ENCODE data around the gene MYF5. TPM values are rescaled to one million over a fixed set of nuclear protein-coding genes. Genes with fewer than 3 reads are reported as not detected.

MYF5 gene
- total RNA-seq, 4 donors from 2014 or later = not detected

DNA sequence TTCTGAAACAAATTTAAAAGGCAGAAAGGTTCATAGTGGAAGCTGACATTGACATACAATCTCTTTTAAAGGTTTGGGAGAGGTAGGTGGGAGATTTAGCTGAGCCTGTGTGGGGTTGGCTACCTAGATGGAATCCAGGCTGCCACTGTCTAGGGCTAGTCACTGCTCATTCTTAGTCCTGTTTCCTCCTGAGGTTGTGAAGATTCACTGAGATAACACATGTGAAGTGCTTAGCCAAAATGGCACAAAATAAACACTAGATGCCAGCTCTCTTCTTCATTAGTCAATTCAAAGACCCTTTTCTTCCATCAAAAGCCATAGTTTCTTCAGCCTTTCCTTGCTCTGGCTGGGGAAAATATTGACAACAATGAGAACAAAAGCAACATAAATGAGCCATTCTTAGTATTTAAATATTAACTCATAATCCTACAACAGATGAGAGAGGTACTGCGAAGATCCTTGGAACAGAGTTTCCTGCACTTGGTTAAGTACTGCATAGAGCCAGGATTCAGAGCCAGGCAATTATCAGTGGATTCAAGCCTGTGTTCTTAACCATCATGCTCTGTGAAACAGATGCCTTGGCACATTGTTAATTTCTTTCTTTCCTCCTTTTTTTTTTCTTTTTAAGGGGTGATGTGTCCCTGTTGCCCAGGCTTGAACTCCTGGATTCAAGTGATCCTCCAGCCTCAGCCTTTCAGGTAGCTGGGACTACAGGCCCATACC is 5.8 kb upstream of the MYF5 start:
- H3K36me3 ChIP-seq = no peaks in the 10 kb centered on the region
- 73% methylated on average over 1 of the region's 1 CpG for WGBS
- no peak for DNase-seq (ENCODE audit: low spot score in 2 of 2)
- peaks cover 62% of the 10 kb centered on the region for H3K27me3 ChIP-seq
- no peaks in the 10 kb centered on the region for H3K9me3 ChIP-seq
- no peak overlapping the region for H3K4me3 ChIP-seq
- no peak overlapping the region for H3K27ac ChIP-seq
- peaks cover 2% of the 10 kb centered on the region for H3K4me1 ChIP-seq
- no peak for TF ChIP-seq POLR2A (IDR thresholded peaks at IDR 0.05)
- no peak for TF ChIP-seq EP300 (IDR thresholded peaks at IDR 0.05)
- no peak for TF ChIP-seq POLR2AphosphoS5 (IDR thresholded peaks at IDR 0.05)
- no peak for TF ChIP-seq CTCF (IDR thresholded peaks at IDR 0.05)

DNA sequence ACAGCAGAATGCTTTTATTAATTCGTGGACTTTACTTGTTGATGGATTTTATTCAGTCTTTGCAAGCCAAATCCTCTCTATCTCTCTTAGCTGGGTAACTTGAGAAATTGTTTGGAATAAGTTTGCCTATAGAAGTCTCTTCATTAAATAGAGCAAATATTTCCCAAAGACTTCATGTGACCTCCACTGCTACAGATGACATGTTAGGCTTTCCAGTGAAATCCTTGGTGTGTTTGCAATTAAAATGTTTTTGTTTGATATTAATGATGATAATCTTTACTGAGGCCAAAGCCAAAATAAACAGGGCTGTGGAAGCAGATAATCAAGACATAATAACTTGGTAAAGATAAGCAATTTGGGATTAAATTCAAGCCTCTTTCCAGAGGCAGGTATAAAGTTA is 4.8 kb upstream of the MYF5 start:
- Histone ChIP-seq H3K27me3 (peaks cover 72% of the 10 kb centered on the region), H3K9me3 (no peaks in the 10 kb centered on the region), H3K27ac (no peak overlapping the region), H3K36me3 (no peaks in the 10 kb centered on the region), H3K4me3 (no peak overlapping the region), H3K4me1 (peaks cover 2% of the 10 kb centered on the region)
- TF ChIP-seq POLR2A (IDR thresholded peaks at IDR 0.05) = no peak
- 80% methylated on average over 1 of the region's 1 CpG for WGBS
- DNase-seq (ENCODE audit: low spot score in 2 of 2) = no peak

DNA sequence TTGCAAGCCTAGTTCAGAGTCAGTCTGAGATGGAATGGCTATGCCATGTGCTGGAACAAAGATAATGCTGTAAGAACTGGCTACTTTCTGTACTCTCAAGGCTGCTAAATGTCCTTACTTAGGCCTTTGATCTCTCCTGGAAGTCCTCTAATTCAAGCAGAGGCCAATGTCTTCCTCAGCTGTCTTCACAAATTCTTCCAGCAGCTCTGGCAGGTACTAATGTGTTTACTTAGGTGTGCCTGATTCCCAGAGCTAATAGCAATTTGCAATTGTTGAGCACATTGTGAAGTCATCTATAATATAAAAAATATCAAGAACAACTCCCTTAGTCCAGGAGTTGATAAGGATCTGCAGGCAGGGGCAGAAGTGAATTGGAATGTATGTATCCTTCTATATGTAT is 3.8 kb upstream of the MYF5 start:
- Histone ChIP-seq H3K4me3 (no peak overlapping the region), H3K9me3 (no peaks in the 10 kb centered on the region), H3K27me3 (peaks cover 76% of the 10 kb centered on the region), H3K4me1 (peaks cover 2% of the 10 kb centered on the region), H3K27ac (no peak overlapping the region), H3K36me3 (no peaks in the 10 kb centered on the region)
- DNase-seq (ENCODE audit: low spot score in 2 of 2) = no peak
- no peak for TF ChIP-seq POLR2A (IDR thresholded peaks at IDR 0.05)

DNA sequence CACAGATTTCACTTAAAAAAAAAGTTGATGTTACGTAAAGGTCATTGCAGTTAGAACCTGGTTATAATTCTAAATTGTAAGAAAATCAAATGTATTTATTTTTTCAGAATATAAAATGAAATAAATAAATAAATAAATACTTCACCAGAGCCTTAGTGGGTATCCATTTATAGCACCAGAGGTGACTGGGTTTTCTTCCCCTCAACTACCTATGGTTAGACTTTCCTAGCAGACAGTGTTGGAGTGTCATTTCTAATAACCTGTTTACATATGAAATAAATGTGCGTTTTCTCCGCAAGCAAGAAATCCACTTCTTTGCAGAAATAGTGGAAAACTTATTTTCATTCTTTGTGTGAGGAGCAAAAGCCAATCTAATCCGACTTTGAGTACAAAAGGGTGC is 3.3 kb upstream of the MYF5 start:
- Histone ChIP-seq H3K36me3 (no peaks in the 10 kb centered on the region), H3K4me3 (no peak overlapping the region), H3K27ac (no peak overlapping the region), H3K4me1 (peaks cover 1% of the 10 kb centered on the region), H3K27me3 (peaks cover 73% of the 10 kb centered on the region), H3K9me3 (no peaks in the 10 kb centered on the region)
- 87% methylated on average over 4 of the region's 4 CpGs for WGBS
- TF ChIP-seq EP300 (IDR thresholded peaks at IDR 0.05) = no peak
- no peak for TF ChIP-seq POLR2AphosphoS5 (IDR thresholded peaks at IDR 0.05)
- no peak for TF ChIP-seq CTCF (IDR thresholded peaks at IDR 0.05)
- no peak for TF ChIP-seq POLR2A (IDR thresholded peaks at IDR 0.05)
- no peak for DNase-seq (ENCODE audit: low spot score in 2 of 2)

DNA sequence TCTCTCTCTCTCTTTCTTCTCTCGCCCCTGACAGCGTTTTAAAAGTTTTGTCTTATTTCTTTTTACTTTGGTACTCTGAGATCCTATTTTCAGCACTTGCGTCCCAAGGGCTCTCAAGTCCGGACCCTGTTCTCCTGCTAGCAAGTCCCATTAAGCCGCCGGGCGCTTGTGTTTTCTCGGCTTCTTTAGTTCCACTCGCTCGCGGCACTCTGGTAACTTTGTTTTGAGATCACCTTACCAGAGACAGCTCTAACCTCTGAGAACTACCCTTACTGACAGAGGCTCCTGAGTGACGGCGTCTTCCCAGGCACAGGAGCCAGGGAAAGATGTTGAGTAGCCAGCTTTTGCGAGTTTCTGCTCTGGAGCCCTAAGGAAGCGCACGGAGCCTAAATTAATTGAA is 2.7 kb upstream of the MYF5 start:
- Histone ChIP-seq H3K4me3 (no peak overlapping the region), H3K27me3 (peaks cover 66% of the 10 kb centered on the region), H3K36me3 (no peaks in the 10 kb centered on the region), H3K4me1 (no peaks in the 10 kb centered on the region), H3K9me3 (no peaks in the 10 kb centered on the region), H3K27ac (no peak overlapping the region)
- TF ChIP-seq EP300 (IDR thresholded peaks at IDR 0.05) (no peak), CTCF (IDR thresholded peaks at IDR 0.05) (no peak), POLR2A (IDR thresholded peaks at IDR 0.05) (no peak), POLR2AphosphoS5 (IDR thresholded peaks at IDR 0.05) (no peak)
- no peak for DNase-seq (ENCODE audit: low spot score in 2 of 2)
- WGBS = 26% methylated on average over 16 of the region's 16 CpGs

DNA sequence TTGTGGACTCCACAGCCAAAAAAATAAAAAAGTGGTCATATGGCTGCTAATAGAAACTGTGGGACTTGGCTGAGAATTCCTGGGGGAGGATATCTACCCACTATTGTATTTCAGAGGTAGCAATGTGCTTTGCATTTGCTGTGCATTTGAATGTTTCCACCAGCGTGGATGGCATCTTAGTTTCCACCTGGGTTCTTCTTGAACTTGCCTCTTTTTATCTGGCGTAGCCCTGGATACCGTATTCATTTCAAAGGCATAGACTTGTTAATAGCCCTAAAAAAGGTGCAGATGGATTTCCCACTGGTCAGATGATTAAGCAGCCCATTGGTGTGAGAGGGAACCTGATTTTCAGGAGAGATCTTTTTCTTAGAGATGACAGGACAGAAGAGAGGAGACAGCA is 1.9 kb upstream of the MYF5 start:
- H3K27ac ChIP-seq = no peak overlapping the region
- WGBS = 85% methylated on average over 3 of the region's 3 CpGs
- H3K4me3 ChIP-seq = no peak overlapping the region
- DNase-seq (ENCODE audit: low spot score in 2 of 2) = no peak
- no peaks in the 10 kb centered on the region for H3K36me3 ChIP-seq
- H3K9me3 ChIP-seq = no peaks in the 10 kb centered on the region
- peaks cover 61% of the 10 kb centered on the region for H3K27me3 ChIP-seq
- no peaks in the 10 kb centered on the region for H3K4me1 ChIP-seq
- TF ChIP-seq EP300 (IDR thresholded peaks at IDR 0.05) = no peak
- TF ChIP-seq POLR2A (IDR thresholded peaks at IDR 0.05) = no peak
- TF ChIP-seq CTCF (IDR thresholded peaks at IDR 0.05) = no peak
- TF ChIP-seq POLR2AphosphoS5 (IDR thresholded peaks at IDR 0.05) = no peak
